PC-9 (cell line): ENCODE results near the gene AIG1. TPM values are rescaled to one million over a fixed set of nuclear protein-coding genes. Genes with fewer than 3 reads are reported as not detected.
"Not testable (repeated sequence)": the region's sequence is repeated elsewhere in the genome, so short reads cannot be mapped to it uniquely, and the experiment has no call there.

ENCODE experiments used
- BruUV-seq: library from RNA; stranded (reverse); fragments of 400-500 nt; replicated peaks from 2 replicates; lab custom pipeline; 2021; lab: Mats Ljungman, UMichigan
- CTCF ChIA-PET: fragments of 300-600 bp; sonication (Branson Sonifier 250); formaldehyde crosslinking; loops from one replicate; lab custom pipeline; 2022; ENCODE audit warnings: antibody characterized with exemption; lab: Charles Lee
- POLR2A ChIA-PET: fragments of 300-600 bp; sonication (Branson Sonifier 250); formaldehyde crosslinking; loops from one replicate; lab custom pipeline; 2022; ENCODE audit warnings: antibody characterized with exemption; ENCODE audit not compliant: unreplicated experiment; lab: Charles Lee
- DNase-seq, 2 experiments: peaks; one replicate each; pipeline versions ENCODE4 v3.0.0 to v3.0.0-alpha.2; 2015 to 2022; ENCODE audit warnings: mixed read lengths in 1 of 2
- H2AFZ ChIP-seq: fragments of 200-600 bp; sonication (generic); 2 replicates; pipeline ENCODE4 v1.8.1; 2017; ENCODE audit warnings: antibody characterized with exemption
- H3F3A ChIP-seq: fragments of 200-600 bp; sonication (generic); 2 replicates; pipeline ENCODE4 v1.8.1; 2017; ENCODE audit warnings: antibody characterized with exemption, mild to moderate bottlenecking, low read depth; ENCODE audit not compliant: insufficient read depth
- H3K27ac ChIP-seq: fragments of 200-600 bp; sonication (generic); 2 replicates; pipeline ENCODE4 v1.6.1; 2016; ENCODE audit warnings: mixed run types
- H3K27me3 ChIP-seq: fragments of 200-600 bp; sonication (generic); 2 replicates; pipeline ENCODE4 v1.6.1; 2016; ENCODE audit warnings: low read depth, mixed run types; ENCODE audit not compliant: insufficient read depth
- H3K36me3 ChIP-seq: fragments of 200-600 bp; sonication (generic); 2 replicates; pipeline ENCODE4 v1.6.1; 2016; ENCODE audit warnings: low read depth, mixed run types
- H3K4me1 ChIP-seq: fragments of 200-600 bp; sonication (generic); replicated peaks from 2 replicates; pipeline ENCODE4 v1.6.1; 2016; ENCODE audit warnings: mixed run types; ENCODE audit not compliant: insufficient read depth
- H3K4me2 ChIP-seq: fragments of 200-600 bp; sonication (generic); 2 replicates; pipeline ENCODE4 v1.6.1; 2017; ENCODE audit warnings: mixed run types
- H3K4me3 ChIP-seq: fragments of 200-600 bp; sonication (generic); 2 replicates; pipeline ENCODE4 v1.6.1; 2016; ENCODE audit warnings: mixed run types
- H3K79me2 ChIP-seq: fragments of 200-600 bp; sonication (generic); 2 replicates; pipeline ENCODE4 v1.6.1; 2017; ENCODE audit warnings: low read depth, mixed run types
- H3K9me2 ChIP-seq: fragments of 200-600 bp; sonication (generic); 2 replicates; pipeline ENCODE4 v1.8.1; 2017; ENCODE audit warnings: mild to moderate bottlenecking; ENCODE audit not compliant: insufficient read depth
- H3K9me3 ChIP-seq: fragments of 200-600 bp; sonication (generic); 2 replicates; pipeline ENCODE4 v1.8.1; 2016; ENCODE audit warnings: low read depth; ENCODE audit not compliant: insufficient read depth
- H4K20me1 ChIP-seq: fragments of 200-600 bp; sonication (generic); 2 replicates; pipeline ENCODE4 v1.8.1; 2017; ENCODE audit not compliant: insufficient read depth
- CTCF ChIP-seq: fragments of 200-600 bp; sonication (generic); conservative IDR thresholded peaks from 2 replicates; pipeline ENCODE4 v1.6.1; 2017; ENCODE audit warnings: mixed run types, antibody characterized with exemption, mild to moderate bottlenecking, moderate library complexity
- EZH2 ChIP-seq: fragments of 200-600 bp; sonication (generic); IDR thresholded peaks from 2 replicates; pipeline ENCODE4 v1.8.0; 2017; ENCODE audit warnings: antibody characterized with exemption, low read depth
- intact Hi-C: fragments of 100-400 bp; cut with micrococcal nuclease; formaldehyde crosslinking; loops from one replicate; pipeline ENCODE4 v1.10.0; 2022; ENCODE audit not compliant: unreplicated experiment
- total RNA-seq: library from RNA; stranded (reverse); gene quantifications from 2 replicates; pipeline ENCODE4 v1.2.3, GENCODE V29; 2021

The AIG1 gene
- total RNA-seq, 1 experiment from 2014 or later, result 37.7 TPM

DNA sequence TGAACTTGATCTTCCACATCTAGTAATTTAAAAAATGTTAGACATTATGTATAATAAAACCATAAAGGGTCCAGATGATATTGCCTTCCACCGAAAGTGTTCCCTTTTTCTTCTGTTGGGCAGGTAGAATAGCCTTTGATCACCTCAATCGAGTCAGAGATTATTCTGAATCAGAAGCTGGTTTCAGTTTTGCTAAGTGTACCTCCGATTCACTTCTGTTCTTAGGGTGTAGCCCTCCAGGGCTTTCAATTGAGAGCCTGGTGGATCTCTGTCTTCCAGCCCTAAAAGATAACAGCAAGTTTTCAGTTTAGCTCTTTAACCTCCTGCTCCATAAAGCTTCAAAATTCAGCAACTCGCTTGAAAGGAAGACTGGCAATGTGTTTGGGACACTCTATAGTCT lies 21.1 kb upstream of the AIG1 start:
- H3K4me1 ChIP-seq, result no peaks in the 10 kb centered on the region
- no peak overlapping the region for H2AFZ ChIP-seq
- H3K79me2 ChIP-seq, result no peaks in the 10 kb centered on the region
- H3K4me2 ChIP-seq, result no peak overlapping the region
- TF ChIP-seq EZH2 (no peak), CTCF (no peak)
- no TSS peak for BruUV-seq
- no peaks in the 10 kb centered on the region for H3K27me3 ChIP-seq
- ChIA-PET POLR2A (interaction anchor here (0.6 kb wide), 1 partner anchor 70 kb away, joined by 3 read pairs; no protein-coding TSS in a partner anchor), CTCF (no interaction called here)
- intact Hi-C loops, result no loop called here
- no peaks in the 10 kb centered on the region for H4K20me1 ChIP-seq
- H3K27ac ChIP-seq, result no peak overlapping the region
- H3F3A ChIP-seq, result no peaks in the 10 kb centered on the region
- H3K4me3 ChIP-seq, result no peak overlapping the region
- no peaks in the 10 kb centered on the region for H3K36me3 ChIP-seq
- peaks cover 4% of the 10 kb centered on the region; the same call in 1 of the 2 replicates for H3K9me3 ChIP-seq
- H3K9me2 ChIP-seq, result no peaks in the 10 kb centered on the region
- DNase-seq, result no peak

- POLR2A ChIA-PET, result no interaction called here
- H2AFZ ChIP-seq, result no peak overlapping the region
These were observed 20.7 kb upstream of the AIG1 start for GRCh38 chr6:143040018-143040417.

GRCh38 chr6:143044345-143044744 lies 16.3 kb upstream of the AIG1 start:
- H3K4me3 ChIP-seq, H3K79me2 ChIP-seq, H2AFZ ChIP-seq, H4K20me1 ChIP-seq, BruUV-seq, H3F3A ChIP-seq, DNase-seq, intact Hi-C loops, H3K9me3 ChIP-seq, H3K36me3 ChIP-seq, H3K27me3 ChIP-seq, H3K9me2 ChIP-seq, CTCF ChIA-PET, H3K4me2 ChIP-seq, H3K27ac ChIP-seq, POLR2A ChIA-PET, H3K4me1 ChIP-seq: not testable (repeated sequence)

More at GRCh38 chr6:143040018-143040417, 20.7 kb upstream of the AIG1 start:
- Histone ChIP-seq H3K4me2 (no peak overlapping the region), H3K4me1 (no peaks in the 10 kb centered on the region), H3K9me3 (peaks cover 4% of the 10 kb centered on the region; the same call in 1 of the 2 replicates), H3K36me3 (no peaks in the 10 kb centered on the region), H3K79me2 (no peaks in the 10 kb centered on the region), H3K27ac (no peak overlapping the region), H3F3A (no peaks in the 10 kb centered on the region), H3K9me2 (no peaks in the 10 kb centered on the region), H4K20me1 (no peaks in the 10 kb centered on the region), H3K27me3 (no peaks in the 10 kb centered on the region), H3K4me3 (no peak overlapping the region)
- BruUV-seq, result no TSS peak
- CTCF ChIA-PET, result interaction anchor here (0.5 kb wide), 1 partner anchor 265 kb away, joined by 3 read pairs; no protein-coding TSS in a partner anchor
- no peak for TF ChIP-seq EZH2
- no peak for TF ChIP-seq CTCF
- intact Hi-C loops, result no loop called here
- DNase-seq, result no peak

- Histone ChIP-seq H3K27ac (no peak overlapping the region), H3K36me3 (no peaks in the 10 kb centered on the region), H4K20me1 (no peaks in the 10 kb centered on the region), H3K9me2 (no peaks in the 10 kb centered on the region; the same call in 1 of the 2 replicates), H3K9me3 (0 out of 2 replicates have a peak, but pooled peaks cover 4% of the 10 kb centered on the region), H3F3A (0 out of 2 replicates have a peak, but pooled peaks cover 3% of the 10 kb centered on the region), H3K79me2 (no peaks in the 10 kb centered on the region), H2AFZ (no peak overlapping the region), H3K4me2 (no peak overlapping the region), H3K4me1 (no peaks in the 10 kb centered on the region), H3K27me3 (no peaks in the 10 kb centered on the region), H3K4me3 (no peak overlapping the region)
- no TSS peak for BruUV-seq
- no peak for DNase-seq
- POLR2A ChIA-PET, result interaction anchor here (0.6 kb wide), 1 partner anchor 130 kb away, joined by 3 read pairs; no protein-coding TSS in a partner anchor
- TF ChIP-seq EZH2, result no peak
- intact Hi-C loops, result loop anchor here (10.0 kb wide), 1 partner anchor 575 kb away; no protein-coding TSS in a partner anchor
- CTCF ChIA-PET, result interaction anchor here (0.6 kb wide), 1 partner anchor 159 kb away, joined by 4 read pairs; no protein-coding TSS in a partner anchor
These were observed 11.1 kb upstream of the AIG1 start for GRCh38 chr6:143049611-143050010.
